HepG2 (cell line): ENCODE measurements around the gene GFRA4. TPM values are rescaled to one million over a fixed set of nuclear protein-coding genes. Genes with fewer than 3 reads are reported as not detected.

ENCODE experiments used
- AHR ChIP-seq: IDR thresholded peaks from 2 replicates; pipeline ENCODE4 v1.6.1; 2018; ENCODE audit warnings: missing genetic modification reagents, missing compliant biosample characterization
- KAT7 ChIP-seq: IDR thresholded peaks from 2 replicates; pipeline ENCODE4 v1.6.1; 2018; ENCODE audit warnings: borderline replicate concordance, missing compliant biosample characterization
- NCOA5 ChIP-seq: sonication (generic); formaldehyde crosslinking; IDR thresholded peaks from 2 replicates; pipeline ENCODE4 v1.4.0; 2020; ENCODE audit warnings: missing genetic modification reagents
- PHF5A ChIP-seq: IDR thresholded peaks from one replicate; pipeline ENCODE4 v1.6.1; 2018; ENCODE audit warnings: low read depth, missing genetic modification reagents; ENCODE audit not compliant: unreplicated experiment
- RORA ChIP-seq: sonication (generic); formaldehyde crosslinking; IDR thresholded peaks from 2 replicates; pipeline ENCODE4 v1.5.0; 2020; ENCODE audit warnings: mild to moderate bottlenecking, missing genetic modification reagents, moderate library complexity
- RXRB ChIP-seq: IDR thresholded peaks from 2 replicates; pipeline ENCODE4 v1.6.1; 2016; ENCODE audit warnings: borderline replicate concordance, missing genetic modification reagents, missing compliant biosample characterization
- SP1 ChIP-seq, 2 experiments: fragments of 450-650 bp in 1 of 2; sonication (generic) in 1 of 2; formaldehyde crosslinking in 1 of 2; IDR thresholded peaks; 2 replicates each; pipeline versions ENCODE4 v1.4.0 to v1.6.1; 2016 to 2020; ENCODE audit warnings: missing genetic modification reagents in 1 of 2
- SRSF9 ChIP-seq: fragments of 200-400 bp; formaldehyde crosslinking; IDR thresholded peaks from 2 replicates; pipeline ENCODE4 v1.6.1; 2018; ENCODE audit warnings: borderline replicate concordance, mild to moderate bottlenecking, low read depth, low read length; ENCODE audit not compliant: insufficient read depth, poor library complexity, severe bottlenecking
- TEAD2 ChIP-seq: sonication (generic); formaldehyde crosslinking; IDR thresholded peaks from 2 replicates; pipeline ENCODE4 v1.9.0; 2021; ENCODE audit warnings: missing genetic modification reagents
- ZFP90 ChIP-seq: sonication (generic); formaldehyde crosslinking; IDR thresholded peaks from 2 replicates; pipeline ENCODE4 v1.8.0; 2022; ENCODE audit warnings: missing genetic modification reagents, mild to moderate bottlenecking, inconsistent platforms, borderline replicate concordance
- ZNF10 ChIP-seq: sonication (generic); formaldehyde crosslinking; IDR thresholded peaks from 2 replicates; pipeline ENCODE4 v1.4.0; 2020; ENCODE audit warnings: mild to moderate bottlenecking, low read depth, missing genetic modification reagents, borderline replicate concordance
- ZNF292 ChIP-seq: sonication (generic); formaldehyde crosslinking; IDR thresholded peaks from 2 replicates; pipeline ENCODE4 v1.8.1; 2022; ENCODE audit warnings: mild to moderate bottlenecking, low read depth, missing genetic modification reagents, borderline replicate concordance
- ZNF430 ChIP-seq: sonication (generic); formaldehyde crosslinking; IDR thresholded peaks from 2 replicates; pipeline ENCODE4 v1.9.0; 2021; ENCODE audit warnings: mild to moderate bottlenecking, missing genetic modification reagents
- ZNF549 ChIP-seq: sonication (generic); formaldehyde crosslinking; IDR thresholded peaks from 2 replicates; pipeline ENCODE4 v1.5.0; 2020; ENCODE audit warnings: missing genetic modification reagents
- ZNF607 ChIP-seq: sonication (generic); formaldehyde crosslinking; IDR thresholded peaks from 2 replicates; pipeline ENCODE4 v1.5.1; 2020; ENCODE audit warnings: missing genetic modification reagents, mild to moderate bottlenecking, borderline replicate concordance
- ZNF724P ChIP-seq: sonication (generic); formaldehyde crosslinking; IDR thresholded peaks from 2 replicates; pipeline ENCODE4 v1.8.0; 2022; ENCODE audit warnings: missing genetic modification reagents, borderline replicate concordance
- ZNF746 ChIP-seq: sonication (generic); formaldehyde crosslinking; IDR thresholded peaks from 2 replicates; pipeline ENCODE4 v1.8.0; 2022; ENCODE audit warnings: mild to moderate bottlenecking, missing genetic modification reagents
- ZNF841 ChIP-seq: sonication (generic); formaldehyde crosslinking; IDR thresholded peaks from 2 replicates; pipeline ENCODE4 v1.8.1; 2023; ENCODE audit warnings: missing genetic modification reagents, borderline replicate concordance
- polyA plus RNA-seq, 8 experiments: library from polyadenylated mRNA; depleted of rRNA in 3 of 8; stranded (reverse) in 7 of 8; unstranded in 1 of 8; fragments of >200 nt; fragmentation: Illumina TruSeq in 4 of 8; extraction: Trizol in 4 of 8; gene quantifications; 2 replicates each; pipeline versions ENCODE4 v1.2.1 to v1.2.3, GENCODE V29; 2011 to 2016; ENCODE audit warnings: low read depth in 4 of 8, missing spikeins in 1 of 8, mixed read lengths in 1 of 8; ENCODE audit not compliant: insufficient read depth in 1 of 8
- total RNA-seq, 5 experiments: library from RNA; depleted of rRNA; stranded (reverse); fragments of >200 nt; fragmentation: Illumina TruSeq; extraction: Trizol; gene quantifications; 2 replicates each; pipeline ENCODE4 v1.2.3, GENCODE V29; 2016; ENCODE audit warnings: low read depth in 1 of 5
- TF ChIP-seq, protein P1 (sequence below): sonication (generic); IDR thresholded peaks from 2 replicates; pipeline ENCODE4 v1.6.1; 2016; ENCODE audit warnings: low read depth, borderline replicate concordance
- TF ChIP-seq, protein P2 (sequence below): sonication (generic); formaldehyde crosslinking; IDR thresholded peaks from 2 replicates; pipeline ENCODE4; 2020; ENCODE audit warnings: missing genetic modification reagents, mild to moderate bottlenecking, borderline replicate concordance
- TF ChIP-seq, protein P3 (sequence below): IDR thresholded peaks from 2 replicates; pipeline ENCODE4 v1.6.1; 2016; ENCODE audit warnings: missing biosample characterization, missing genetic modification reagents, low read depth

The GFRA4 gene
- total and polyA plus RNA-seq, 2 of the 13 experiments (the other 11 are each of a cell fraction or from before 2014, with no cell fraction given), result not detected

DNA sequence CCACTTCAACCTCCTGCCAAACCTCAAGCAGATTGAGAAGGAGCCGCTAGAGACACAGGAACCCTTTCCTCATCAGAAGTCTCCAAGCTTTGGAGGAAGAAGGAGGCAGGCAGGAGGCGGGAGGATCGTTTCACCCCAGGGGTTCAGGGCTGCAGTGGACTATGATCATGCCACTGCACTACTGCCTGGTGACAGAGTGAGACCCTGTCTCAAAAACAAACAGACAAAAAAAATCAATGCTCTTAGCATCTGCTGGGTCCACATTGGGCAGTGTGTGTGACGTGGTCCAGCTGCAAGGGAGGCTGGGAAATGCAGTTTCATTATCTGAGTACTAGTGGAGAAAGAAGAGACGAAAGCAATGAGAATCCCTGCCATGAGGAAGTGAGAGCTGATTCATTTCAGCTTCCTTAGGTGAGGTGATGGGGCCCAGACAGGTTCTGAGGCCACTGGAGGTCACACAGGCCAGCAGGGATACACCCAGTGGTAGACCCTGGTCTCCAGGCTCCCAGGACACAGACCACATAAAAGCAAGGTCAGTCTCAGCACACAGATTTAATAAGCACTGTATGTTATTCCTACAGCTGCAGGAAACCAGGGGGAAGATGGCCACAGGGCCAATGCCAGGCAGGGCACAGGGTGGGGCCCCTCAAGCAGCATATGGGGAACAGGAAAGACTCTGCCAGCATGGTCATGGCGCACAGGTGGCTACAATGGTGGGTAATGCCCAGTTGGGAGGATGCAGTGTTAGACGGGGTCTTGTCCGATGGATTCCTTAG is 4.3 kb downstream of the GFRA4 start (continued):
- TF ChIP-seq, protein P1, sequence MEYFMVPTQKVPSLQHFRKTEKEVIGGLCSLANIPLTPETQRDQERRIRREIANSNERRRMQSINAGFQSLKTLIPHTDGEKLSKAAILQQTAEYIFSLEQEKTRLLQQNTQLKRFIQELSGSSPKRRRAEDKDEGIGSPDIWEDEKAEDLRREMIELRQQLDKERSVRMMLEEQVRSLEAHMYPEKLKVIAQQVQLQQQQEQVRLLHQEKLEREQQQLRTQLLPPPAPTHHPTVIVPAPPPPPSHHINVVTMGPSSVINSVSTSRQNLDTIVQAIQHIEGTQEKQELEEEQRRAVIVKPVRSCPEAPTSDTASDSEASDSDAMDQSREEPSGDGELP, result peak; percentile 59; the same call in 1 of the 2 replicates
- TF ChIP-seq KAT7 (CRISPR knock-in tag) (no peak; the same call in 1 of the 2 replicates), RXRB (CRISPR knock-in tag) (no peak), TEAD2 (CRISPR knock-in tag) (no peak), ZNF430 (CRISPR knock-in tag) (no peak), ZNF607 (CRISPR knock-in tag) (peak; percentile 73; the same call in 1 of the 2 replicates), RORA (no peak), ZNF841 (CRISPR knock-in tag) (no peak), ZNF549 (CRISPR knock-in tag) (no peak), AHR (CRISPR knock-in tag) (no peak), SP1 (IDR thresholded peaks at IDR 0.05) (no peak), SP1 (CRISPR knock-in tag; IDR thresholded peaks at IDR 0.05) (no peak), ZFP90 (peak; percentile 92; the same call in 1 of the 2 replicates), NCOA5 (CRISPR knock-in tag) (no peak), ZNF292 (CRISPR knock-in tag) (peak; percentile 85; the same call in 1 of the 2 replicates), ZNF746 (CRISPR knock-in tag) (no peak), SRSF9 (no peak), ZNF10 (no peak), ZNF724P (CRISPR knock-in tag) (peak; percentile 20; the same call in 1 of the 2 replicates), PHF5A (CRISPR knock-in tag) (no peak)
- TF ChIP-seq, protein P2, sequence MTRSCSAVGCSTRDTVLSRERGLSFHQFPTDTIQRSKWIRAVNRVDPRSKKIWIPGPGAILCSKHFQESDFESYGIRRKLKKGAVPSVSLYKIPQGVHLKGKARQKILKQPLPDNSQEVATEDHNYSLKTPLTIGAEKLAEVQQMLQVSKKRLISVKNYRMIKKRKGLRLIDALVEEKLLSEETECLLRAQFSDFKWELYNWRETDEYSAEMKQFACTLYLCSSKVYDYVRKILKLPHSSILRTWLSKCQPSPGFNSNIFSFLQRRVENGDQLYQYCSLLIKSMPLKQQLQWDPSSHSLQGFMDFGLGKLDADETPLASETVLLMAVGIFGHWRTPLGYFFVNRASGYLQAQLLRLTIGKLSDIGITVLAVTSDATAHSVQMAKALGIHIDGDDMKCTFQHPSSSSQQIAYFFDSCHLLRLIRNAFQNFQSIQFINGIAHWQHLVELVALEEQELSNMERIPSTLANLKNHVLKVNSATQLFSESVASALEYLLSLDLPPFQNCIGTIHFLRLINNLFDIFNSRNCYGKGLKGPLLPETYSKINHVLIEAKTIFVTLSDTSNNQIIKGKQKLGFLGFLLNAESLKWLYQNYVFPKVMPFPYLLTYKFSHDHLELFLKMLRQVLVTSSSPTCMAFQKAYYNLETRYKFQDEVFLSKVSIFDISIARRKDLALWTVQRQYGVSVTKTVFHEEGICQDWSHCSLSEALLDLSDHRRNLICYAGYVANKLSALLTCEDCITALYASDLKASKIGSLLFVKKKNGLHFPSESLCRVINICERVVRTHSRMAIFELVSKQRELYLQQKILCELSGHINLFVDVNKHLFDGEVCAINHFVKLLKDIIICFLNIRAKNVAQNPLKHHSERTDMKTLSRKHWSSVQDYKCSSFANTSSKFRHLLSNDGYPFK (CRISPR knock-in tag), result 0 out of 2 replicates have a peak, but pooled peaks have one; percentile 14
- TF ChIP-seq, protein P3, sequence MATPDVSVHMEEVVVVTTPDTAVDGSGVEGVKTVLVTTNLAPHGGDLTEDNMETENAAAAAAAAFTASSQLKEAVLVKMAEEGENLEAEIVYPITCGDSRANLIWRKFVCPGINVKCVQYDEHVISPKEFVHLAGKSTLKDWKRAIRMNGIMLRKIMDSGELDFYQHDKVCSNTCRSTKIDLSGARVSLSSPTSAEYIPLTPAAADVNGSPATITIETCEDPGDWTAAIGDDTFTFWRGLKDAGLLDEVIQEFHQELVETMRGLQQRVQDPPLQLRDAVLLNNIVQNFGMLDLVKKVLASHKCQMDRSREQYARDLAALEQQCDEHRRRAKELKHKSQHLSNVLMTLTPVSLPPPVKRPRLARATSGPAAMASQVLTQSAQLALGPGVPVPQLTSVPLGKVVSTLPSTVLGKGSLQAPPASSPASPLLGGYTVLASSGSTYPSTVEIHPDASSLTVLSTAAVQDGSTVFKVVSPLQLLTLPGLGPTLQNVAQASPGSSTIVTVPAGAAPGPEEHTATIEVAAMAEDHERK, result no peak
